Measurements from ENCODE around the gene ALPL. TPM values are rescaled to one million over a fixed set of nuclear protein-coding genes. Genes with fewer than 3 reads are reported as not detected.

ALPL gene
- total and polyA plus RNA-seq, 4 donors = 3.3 to 93.1 (median 40.7) TPM

DNA sequence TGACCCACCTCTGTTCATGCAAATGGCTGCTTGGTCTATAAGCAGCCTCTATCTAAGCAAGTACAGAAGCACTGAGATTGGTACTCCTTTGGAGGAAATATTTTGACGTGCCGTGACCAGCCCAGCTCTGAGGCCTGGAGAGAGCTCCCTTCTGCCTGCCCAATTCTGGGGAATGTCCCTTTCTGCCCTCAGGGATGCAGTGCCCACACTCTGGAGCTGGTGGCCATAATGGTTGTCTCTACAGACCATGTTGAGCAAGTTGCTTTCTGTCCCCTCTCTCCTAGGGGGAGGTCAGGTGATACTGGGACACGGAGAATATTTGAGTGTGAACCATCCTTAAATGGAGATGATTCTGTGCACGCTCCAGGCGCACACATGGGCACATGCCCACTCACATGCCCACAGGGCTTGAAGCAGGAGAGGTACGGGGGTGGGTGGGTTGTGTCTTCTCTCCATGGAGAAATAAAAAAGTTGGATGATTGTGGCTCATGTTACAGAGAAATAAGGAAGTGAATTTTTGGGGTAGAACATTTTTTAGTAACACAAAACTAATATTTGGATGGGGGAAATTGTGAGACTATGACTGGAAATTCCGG lies 13.9 kb upstream of the ALPL start:
- no peak overlapping the region for H3K9ac ChIP-seq (ENCODE audit: low read depth in 1 of 2, low read length in 2 of 2)
- H3K9me3 ChIP-seq (ENCODE audit: control insufficient read depth in 4 of 4, low read length in 3 of 4) = peaks cover 0 to 2% (median 0%) of the 10 kb centered on the region in 4 donors
- DNase-seq (ENCODE audit: low spot score) = no peak
- no peaks in the 10 kb centered on the region for H3K36me3 ChIP-seq (ENCODE audit: control insufficient read depth in 4 of 4, insufficient read depth in 3 of 4, low read depth in 1 of 4, low read length in 3 of 4)
- no peaks in the 10 kb centered on the region for H3K27me3 ChIP-seq (ENCODE audit: control insufficient read depth in 4 of 4, insufficient read depth in 4 of 4, low read length in 3 of 4)
- no peak for TF ChIP-seq FOXA1 (IDR thresholded peaks at IDR 0.05)
- TF ChIP-seq, protein P1, sequence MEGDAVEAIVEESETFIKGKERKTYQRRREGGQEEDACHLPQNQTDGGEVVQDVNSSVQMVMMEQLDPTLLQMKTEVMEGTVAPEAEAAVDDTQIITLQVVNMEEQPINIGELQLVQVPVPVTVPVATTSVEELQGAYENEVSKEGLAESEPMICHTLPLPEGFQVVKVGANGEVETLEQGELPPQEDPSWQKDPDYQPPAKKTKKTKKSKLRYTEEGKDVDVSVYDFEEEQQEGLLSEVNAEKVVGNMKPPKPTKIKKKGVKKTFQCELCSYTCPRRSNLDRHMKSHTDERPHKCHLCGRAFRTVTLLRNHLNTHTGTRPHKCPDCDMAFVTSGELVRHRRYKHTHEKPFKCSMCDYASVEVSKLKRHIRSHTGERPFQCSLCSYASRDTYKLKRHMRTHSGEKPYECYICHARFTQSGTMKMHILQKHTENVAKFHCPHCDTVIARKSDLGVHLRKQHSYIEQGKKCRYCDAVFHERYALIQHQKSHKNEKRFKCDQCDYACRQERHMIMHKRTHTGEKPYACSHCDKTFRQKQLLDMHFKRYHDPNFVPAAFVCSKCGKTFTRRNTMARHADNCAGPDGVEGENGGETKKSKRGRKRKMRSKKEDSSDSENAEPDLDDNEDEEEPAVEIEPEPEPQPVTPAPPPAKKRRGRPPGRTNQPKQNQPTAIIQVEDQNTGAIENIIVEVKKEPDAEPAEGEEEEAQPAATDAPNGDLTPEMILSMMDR (IDR thresholded peaks at IDR 0.05; ENCODE audit: low read depth, low read length, missing input control) = no peak
- TF ChIP-seq, protein P2, sequence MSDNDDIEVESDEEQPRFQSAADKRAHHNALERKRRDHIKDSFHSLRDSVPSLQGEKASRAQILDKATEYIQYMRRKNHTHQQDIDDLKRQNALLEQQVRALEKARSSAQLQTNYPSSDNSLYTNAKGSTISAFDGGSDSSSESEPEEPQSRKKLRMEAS (IDR thresholded peaks at IDR 0.05) = no peak
- no peak for TF ChIP-seq TAF1 (conservative IDR thresholded peaks at IDR 0.05)
- TF ChIP-seq, protein P3, sequence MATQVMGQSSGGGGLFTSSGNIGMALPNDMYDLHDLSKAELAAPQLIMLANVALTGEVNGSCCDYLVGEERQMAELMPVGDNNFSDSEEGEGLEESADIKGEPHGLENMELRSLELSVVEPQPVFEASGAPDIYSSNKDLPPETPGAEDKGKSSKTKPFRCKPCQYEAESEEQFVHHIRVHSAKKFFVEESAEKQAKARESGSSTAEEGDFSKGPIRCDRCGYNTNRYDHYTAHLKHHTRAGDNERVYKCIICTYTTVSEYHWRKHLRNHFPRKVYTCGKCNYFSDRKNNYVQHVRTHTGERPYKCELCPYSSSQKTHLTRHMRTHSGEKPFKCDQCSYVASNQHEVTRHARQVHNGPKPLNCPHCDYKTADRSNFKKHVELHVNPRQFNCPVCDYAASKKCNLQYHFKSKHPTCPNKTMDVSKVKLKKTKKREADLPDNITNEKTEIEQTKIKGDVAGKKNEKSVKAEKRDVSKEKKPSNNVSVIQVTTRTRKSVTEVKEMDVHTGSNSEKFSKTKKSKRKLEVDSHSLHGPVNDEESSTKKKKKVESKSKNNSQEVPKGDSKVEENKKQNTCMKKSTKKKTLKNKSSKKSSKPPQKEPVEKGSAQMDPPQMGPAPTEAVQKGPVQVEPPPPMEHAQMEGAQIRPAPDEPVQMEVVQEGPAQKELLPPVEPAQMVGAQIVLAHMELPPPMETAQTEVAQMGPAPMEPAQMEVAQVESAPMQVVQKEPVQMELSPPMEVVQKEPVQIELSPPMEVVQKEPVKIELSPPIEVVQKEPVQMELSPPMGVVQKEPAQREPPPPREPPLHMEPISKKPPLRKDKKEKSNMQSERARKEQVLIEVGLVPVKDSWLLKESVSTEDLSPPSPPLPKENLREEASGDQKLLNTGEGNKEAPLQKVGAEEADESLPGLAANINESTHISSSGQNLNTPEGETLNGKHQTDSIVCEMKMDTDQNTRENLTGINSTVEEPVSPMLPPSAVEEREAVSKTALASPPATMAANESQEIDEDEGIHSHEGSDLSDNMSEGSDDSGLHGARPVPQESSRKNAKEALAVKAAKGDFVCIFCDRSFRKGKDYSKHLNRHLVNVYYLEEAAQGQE (IDR thresholded peaks at IDR 0.05) = no peak
- TF ChIP-seq GABPA (IDR thresholded peaks at IDR 0.05 in 1 of 2, conservative IDR thresholded peaks at IDR 0.05 in 1 of 2) = no peak
- TF ChIP-seq EGR1 (IDR thresholded peaks at IDR 0.05; ENCODE audit: low read depth in 2 of 2) = no peak
- H3K4me1 ChIP-seq (ENCODE audit: control insufficient read depth in 4 of 4, insufficient read depth in 4 of 4, low read length in 3 of 4) = no peaks in the 10 kb centered on the region
- 89% methylated on average over 7 of the region's 7 CpGs for WGBS
- no peak overlapping the region for H3K27ac ChIP-seq (ENCODE audit: low read depth in 1 of 2, low read length in 2 of 2)
- no peak overlapping the region for H3K4me3 ChIP-seq (ENCODE audit: low read depth in 1 of 3, low read length in 3 of 3)

DNA sequence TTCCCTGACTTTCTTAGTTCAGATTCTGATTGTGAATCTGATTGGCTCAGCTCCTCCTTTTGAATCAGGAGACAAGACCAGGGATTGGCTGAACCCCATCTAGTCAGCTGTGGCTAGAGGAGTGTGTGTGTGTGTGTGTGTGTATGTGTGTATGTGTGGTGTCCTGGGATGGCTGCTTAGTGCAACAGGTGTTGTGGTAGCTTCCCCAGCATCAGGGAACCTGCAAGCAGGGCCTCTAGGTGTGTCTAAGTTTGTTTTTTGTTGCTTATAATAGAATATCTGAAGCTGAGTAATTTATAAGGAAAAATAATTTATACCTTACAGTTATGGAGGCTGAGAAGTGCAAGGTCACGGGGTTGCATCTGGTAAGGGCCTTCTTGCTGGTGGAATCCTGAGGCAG lies 13.2 kb upstream of the ALPL start:
- H3K27me3 ChIP-seq (ENCODE audit: control insufficient read depth in 4 of 4, insufficient read depth in 4 of 4, low read length in 3 of 4) = no peaks in the 10 kb centered on the region
- peaks cover 0 to 2% (median 0%) of the 10 kb centered on the region in 4 donors for H3K9me3 ChIP-seq (ENCODE audit: control insufficient read depth in 4 of 4, low read length in 3 of 4)
- no peaks in the 10 kb centered on the region for H3K4me1 ChIP-seq (ENCODE audit: control insufficient read depth in 4 of 4, insufficient read depth in 4 of 4, low read length in 3 of 4)
- no peak overlapping the region for H3K27ac ChIP-seq (ENCODE audit: low read depth in 1 of 2, low read length in 2 of 2)
- H3K4me3 ChIP-seq (ENCODE audit: low read depth in 1 of 3, low read length in 3 of 3) = no peak overlapping the region
- TF ChIP-seq GABPA (IDR thresholded peaks at IDR 0.05 in 1 of 2, conservative IDR thresholded peaks at IDR 0.05 in 1 of 2) = no peak
- TF ChIP-seq FOXA1 (IDR thresholded peaks at IDR 0.05) = no peak
- TF ChIP-seq, protein P4, sequence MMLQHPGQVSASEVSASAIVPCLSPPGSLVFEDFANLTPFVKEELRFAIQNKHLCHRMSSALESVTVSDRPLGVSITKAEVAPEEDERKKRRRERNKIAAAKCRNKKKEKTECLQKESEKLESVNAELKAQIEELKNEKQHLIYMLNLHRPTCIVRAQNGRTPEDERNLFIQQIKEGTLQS (IDR thresholded peaks at IDR 0.05) = no peak
- no peak for TF ChIP-seq RAD21 (IDR thresholded peaks at IDR 0.05)
- TF ChIP-seq, protein P5, sequence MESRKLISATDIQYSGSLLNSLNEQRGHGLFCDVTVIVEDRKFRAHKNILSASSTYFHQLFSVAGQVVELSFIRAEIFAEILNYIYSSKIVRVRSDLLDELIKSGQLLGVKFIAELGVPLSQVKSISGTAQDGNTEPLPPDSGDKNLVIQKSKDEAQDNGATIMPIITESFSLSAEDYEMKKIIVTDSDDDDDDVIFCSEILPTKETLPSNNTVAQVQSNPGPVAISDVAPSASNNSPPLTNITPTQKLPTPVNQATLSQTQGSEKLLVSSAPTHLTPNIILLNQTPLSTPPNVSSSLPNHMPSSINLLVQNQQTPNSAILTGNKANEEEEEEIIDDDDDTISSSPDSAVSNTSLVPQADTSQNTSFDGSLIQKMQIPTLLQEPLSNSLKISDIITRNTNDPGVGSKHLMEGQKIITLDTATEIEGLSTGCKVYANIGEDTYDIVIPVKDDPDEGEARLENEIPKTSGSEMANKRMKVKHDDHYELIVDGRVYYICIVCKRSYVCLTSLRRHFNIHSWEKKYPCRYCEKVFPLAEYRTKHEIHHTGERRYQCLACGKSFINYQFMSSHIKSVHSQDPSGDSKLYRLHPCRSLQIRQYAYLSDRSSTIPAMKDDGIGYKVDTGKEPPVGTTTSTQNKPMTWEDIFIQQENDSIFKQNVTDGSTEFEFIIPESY (IDR thresholded peaks at IDR 0.05) = no peak
- TF ChIP-seq HNF4A (conservative IDR thresholded peaks at IDR 0.05) = no peak
- WGBS = 89% methylated on average over 1 of the region's 1 CpG
- no peaks in the 10 kb centered on the region for H3K36me3 ChIP-seq (ENCODE audit: control insufficient read depth in 4 of 4, insufficient read depth in 3 of 4, low read depth in 1 of 4, low read length in 3 of 4)
- no peak for DNase-seq (ENCODE audit: low spot score)
- H3K9ac ChIP-seq (ENCODE audit: low read depth in 1 of 2, low read length in 2 of 2) = no peak overlapping the region

Data from liver (tissue), 9 donors.